ENCODE measurements around the gene NRIP1.

NRIP1 gene

DNA sequence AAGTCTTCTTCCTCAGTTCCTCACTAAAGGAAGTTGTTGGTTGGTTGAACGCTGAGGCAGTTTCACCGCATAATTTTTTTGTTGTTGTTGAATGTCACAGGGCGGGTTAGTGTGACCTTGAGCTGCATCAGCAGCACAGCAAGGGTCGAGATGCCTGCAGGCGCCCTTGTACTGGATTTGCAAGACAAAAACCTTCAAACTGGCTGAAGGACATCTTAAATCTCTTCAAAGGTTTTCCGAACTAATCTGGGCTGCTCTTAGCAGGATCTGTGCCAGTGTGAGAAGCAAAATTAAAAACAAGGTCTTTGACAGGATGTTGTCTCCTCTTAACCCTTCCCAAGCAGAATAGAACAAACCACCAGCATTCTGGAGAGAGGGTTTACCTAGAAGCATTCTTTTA is 59.4 kb downstream of the NRIP1 start:
- no peak for DNase-seq (ENCODE audit: low read depth)

DNA sequence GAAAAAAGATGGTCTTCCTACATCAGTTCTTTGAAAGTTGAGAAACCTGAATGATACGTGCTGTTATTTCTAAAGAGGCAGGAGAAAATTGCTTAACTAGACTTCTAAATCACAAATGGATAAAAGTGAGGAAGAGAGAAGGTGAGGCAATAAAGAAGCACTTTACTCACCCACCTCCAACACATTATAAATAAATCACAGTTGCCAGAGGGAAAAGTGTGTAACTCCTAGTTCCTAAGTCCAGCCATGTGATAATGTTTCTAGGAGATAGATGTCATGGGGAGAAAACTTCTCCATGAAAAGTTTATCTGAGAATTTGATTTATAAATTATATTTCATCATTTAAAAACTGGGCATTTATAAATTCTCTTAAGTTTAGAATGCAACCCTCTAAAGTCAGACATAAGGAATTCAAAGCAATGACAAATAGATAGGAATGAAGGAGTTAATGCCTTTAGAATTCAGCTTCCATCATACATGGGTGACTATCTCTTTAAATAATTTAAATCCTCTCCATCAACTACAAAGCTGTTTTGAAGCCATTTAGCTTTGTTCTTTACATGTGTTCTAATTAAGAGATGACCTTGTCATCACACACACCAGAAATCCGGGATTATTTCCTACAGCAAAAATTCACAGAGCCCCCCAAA is 60.0 kb downstream of the NRIP1 start:
- DNase-seq (ENCODE audit: low read depth) = no peak

DNA sequence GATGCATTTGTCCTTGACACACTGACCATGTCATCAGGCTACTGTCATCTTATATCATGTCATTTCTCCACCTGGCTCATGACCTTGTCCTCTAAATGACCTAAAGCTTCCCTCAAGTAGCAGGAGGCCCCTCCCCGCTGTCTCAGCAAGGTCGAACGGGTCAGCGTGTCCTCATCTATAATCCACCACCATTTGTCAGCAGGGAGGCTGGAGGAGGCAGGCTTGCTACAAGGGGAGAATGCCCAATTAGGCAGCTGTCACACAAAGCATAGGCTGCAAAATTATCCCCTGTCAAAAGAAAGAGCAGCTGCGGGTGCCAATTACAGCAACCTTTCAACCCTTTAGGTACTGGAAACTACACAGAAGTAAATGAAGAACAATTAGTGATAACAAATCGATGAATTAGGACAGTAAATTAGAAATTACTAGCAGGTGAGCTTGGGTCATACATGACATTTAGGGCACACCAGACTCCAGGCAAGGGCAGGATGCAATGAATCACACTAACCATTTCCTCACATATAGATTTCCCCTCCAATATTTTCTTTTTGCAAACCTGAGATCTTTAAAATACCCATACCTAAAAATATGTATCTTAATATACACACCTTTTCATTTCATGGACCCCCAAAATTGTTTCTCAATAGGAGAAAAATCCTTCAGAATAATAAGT is 61.2 kb downstream of the NRIP1 start:
- no peak for DNase-seq (ENCODE audit: low read depth)

DNA sequence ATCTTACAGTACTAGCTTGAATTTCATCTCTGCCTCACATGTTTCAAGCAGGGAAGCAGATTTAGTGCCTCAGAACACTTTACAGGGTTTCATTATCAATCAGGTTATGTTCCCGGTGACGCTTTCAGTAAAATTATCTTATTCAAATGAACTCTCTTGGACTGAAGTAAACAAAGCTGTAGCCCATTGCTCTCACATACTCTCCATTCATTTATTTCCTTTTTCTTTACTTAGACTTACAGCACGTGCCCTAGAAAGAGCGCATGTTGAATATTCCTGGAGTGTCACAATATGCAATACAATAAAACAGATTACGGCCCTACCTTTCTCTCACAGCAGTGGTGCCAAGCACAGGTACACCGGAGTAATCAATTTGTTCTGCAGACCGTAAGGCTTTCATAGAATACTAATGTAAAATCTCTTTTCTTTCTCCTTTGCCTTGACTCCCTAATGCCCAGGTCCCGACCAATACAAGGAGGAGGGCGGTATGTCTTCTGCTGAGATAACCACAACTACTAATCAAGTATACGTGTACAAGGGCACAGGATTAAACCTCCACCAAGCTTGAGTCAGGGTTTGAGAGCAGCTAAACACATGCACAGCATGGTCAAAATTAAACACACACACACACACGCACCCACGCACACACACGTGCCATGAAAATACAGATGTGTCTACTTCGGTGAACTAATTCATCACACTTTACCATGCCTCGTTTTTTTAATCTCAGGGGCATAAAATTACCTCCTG is 62.8 kb downstream of the NRIP1 start:
- no peak for DNase-seq (ENCODE audit: low read depth)

DNA sequence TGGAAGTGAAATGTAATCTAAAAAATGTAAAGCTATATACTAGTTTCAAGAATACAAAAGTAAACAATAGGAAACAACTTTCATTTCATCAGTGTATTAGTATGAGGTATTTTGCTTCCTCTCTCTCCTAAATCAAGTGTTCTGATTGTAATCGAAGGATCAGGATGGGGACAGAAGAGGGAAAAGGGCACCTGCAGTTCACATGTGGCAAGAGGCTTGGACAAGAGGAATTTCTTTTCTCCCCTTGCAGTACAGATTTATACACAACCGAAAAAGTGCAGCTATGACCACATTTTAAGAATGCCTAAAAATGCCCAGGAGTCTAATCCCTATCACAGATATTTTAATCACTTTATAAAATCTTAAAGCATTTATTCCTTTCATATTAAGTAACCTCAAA is 63.7 kb downstream of the NRIP1 start:
- DNase-seq (ENCODE audit: low read depth) = no peak

DNA sequence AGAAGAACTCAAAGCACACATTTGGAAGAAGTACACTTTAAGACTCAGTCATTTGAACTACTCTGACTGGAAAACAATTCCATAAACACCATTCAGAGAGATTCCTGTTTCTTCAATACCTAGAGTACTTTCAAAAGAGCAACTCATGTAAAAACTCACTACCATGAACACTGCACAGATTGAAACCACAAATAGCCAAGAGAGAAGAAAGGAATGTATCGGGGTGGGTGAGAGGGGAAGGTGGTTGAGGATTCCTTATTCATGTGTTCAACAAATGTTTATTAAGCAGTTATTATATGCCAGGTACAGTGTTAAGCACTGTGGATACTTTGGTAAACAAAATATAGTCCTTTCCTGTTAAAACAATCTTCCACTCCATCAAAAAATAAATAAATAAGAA is 64.7 kb downstream of the NRIP1 start:
- DNase-seq (ENCODE audit: low read depth) = no peak

DNA sequence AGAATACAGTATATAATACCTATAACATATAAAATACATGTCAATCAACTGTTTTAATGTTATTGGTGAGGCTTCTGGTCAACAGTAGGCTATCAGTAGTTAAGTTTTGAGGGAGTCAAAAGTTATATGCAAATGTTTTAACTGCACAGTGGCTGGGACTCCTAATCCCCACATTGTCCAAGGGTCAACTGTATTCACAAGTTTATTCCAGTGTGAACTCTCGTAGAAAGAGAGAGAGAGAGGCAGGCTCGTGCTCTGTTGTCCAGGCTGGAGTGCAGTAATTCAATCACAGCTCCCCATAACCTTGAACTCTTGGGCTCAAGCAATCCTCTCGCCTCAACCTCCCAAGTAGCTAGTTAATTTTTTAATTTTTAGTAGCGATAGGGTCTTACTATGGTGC is 66.0 kb downstream of the NRIP1 start:
- DNase-seq (ENCODE audit: low read depth) = no peak

DNA sequence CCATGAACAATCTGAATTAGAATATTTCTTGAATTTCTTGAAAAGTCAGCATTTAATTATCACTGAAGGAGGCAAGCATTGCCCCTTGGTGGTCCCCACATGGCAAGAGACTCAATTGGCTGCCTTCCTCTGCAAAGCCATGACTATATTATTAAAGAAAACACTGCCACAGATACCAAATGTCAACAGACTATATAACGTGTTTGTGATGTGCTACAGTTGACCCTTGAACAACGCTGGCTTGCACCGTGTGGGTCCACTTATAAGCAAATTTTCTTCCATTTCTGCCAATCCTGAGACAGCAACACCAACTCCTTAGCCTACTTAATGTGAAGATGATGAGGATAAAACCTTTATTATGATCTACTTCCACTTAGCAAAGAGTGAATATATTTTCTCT is 66.5 kb downstream of the NRIP1 start:
- no peak for DNase-seq (ENCODE audit: low read depth)

DNA sequence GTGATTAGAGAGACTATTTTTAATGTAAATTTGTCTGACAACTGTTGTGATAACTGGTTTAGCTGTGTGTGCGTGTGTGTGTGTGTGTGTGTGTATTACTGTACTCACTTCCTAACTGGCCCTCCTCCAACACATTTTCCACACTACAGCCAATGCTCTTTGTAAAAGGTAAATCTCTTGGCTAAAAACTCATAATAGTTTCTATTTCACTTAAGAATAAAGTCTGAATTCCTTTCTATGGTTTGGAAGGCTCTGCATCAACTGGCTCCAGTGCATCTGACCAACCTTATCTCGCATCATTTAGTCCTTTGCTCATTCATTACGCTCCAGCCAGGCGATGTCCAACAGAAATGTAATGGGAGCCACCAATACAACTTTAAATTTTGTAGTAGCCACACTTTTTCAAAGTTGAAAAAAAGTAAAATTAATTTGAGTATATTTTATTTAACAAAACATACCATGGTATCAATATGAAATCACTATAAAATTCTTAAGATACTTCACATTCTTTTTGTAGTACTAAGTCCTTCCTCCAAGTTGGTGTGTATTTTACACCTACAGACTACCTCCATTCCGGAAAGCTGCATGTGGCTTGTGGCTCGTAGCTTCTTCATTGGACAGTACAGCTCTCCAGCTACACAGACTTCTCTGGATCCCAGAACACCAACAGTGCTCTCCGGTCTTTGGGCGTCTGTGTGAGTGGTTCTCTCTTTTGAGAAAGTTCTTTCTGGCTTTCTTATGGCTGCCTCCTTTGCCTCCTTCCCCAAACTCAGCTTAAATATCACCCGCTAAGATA is 68.9 kb downstream of the NRIP1 start:
- DNase-seq (ENCODE audit: low read depth) = no peak

DNA sequence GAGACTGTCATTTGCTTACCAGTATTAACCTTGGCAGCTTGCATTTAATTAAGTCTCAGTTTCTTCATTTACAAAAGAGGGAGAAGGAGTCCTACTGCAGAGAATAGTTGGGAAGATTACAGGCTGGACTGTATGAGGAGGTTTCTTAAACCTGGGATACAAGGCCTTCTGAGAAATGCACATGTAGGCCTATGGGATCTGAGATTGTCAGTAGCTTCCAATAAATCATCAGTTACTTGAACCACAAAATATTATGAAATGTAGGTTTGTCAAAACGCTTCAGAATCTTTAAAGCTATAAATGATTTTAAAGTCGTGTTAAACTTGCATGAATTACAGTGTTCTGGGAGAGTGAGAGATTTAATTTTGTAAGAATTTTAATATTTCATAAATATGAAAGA is 69.6 kb downstream of the NRIP1 start:
- DNase-seq (ENCODE audit: low read depth) = no peak

DNA sequence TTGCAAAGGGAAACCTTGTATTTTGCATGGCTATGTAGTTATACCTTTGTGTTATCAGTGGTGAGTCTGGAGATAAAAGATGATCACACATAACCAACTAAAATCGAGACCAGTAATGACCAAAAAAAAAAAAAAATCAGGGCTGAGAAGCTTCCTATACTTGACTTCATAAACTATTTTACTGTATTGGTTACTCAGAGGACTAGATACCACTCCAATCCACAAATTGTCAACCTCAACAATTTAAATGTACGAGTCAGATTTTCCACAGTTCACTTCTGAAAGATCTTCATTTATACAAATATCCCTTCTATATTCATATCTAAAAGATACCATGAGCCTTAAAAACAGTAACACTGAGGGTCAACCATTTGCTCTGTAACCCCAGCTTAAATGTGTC is 71.7 kb downstream of the NRIP1 start:
- no peak for DNase-seq (ENCODE audit: low read depth)

DNA sequence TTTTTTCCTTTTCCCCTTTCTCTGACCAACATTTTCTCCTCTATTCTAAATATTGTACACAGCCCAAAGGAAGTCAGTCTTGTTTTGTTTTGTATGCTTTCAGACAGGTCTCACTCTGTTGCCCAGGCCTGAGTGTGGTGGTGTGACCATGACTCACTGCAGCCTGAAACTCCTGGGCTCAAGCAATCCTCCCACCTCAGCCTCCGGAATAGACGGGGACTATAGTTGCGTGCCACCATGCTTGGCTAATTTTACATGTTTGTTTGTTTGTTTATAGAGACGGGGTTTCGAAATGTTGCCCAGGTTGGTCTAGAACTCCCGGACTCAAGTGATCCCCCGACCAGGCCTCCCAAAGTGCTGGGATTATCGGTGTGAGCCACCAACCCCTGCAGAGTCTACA is 72.8 kb downstream of the NRIP1 start:
- no peak for DNase-seq (ENCODE audit: low read depth)

DNA sequence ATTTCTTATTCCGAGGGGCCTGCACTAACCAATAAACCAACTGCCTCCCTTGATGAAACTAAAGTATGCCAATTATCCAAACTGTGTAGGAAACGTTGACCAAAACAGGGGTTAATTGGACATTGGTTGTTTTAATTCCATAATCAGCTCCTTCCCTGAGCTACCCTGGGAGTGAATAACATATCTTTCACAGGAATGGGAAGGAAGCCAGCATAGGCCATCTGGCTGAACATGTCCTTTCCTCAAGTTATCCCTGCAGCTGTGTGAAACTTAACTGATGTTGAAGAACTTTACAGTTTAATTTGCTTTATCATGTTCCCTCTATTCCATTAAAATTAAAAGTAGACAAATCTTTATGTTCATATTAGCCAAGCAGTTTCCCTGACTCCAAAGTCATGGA is 75.4 kb downstream of the NRIP1 start:
- no peak for DNase-seq (ENCODE audit: low read depth)

DNA sequence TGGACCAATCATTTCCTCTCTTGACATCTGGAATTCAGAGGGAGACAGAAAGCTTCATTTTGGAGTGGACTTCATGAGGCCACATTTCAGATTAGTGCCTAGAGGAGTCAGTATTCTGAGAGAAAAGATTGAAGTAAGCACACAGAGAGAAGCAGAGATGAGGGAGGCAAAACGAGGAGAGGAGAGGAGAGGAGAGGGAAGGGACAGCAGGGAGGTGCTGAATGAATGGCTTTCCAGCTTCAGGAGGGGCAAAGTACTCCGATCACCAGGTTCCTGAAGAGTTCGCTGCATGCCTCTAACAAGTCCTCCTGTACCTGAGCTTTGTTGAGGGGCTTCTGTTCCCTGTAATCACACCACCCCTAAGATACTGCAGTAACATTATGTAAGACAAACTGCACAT is 76.0 kb downstream of the NRIP1 start:
- no peak for DNase-seq (ENCODE audit: low read depth)

DNA sequence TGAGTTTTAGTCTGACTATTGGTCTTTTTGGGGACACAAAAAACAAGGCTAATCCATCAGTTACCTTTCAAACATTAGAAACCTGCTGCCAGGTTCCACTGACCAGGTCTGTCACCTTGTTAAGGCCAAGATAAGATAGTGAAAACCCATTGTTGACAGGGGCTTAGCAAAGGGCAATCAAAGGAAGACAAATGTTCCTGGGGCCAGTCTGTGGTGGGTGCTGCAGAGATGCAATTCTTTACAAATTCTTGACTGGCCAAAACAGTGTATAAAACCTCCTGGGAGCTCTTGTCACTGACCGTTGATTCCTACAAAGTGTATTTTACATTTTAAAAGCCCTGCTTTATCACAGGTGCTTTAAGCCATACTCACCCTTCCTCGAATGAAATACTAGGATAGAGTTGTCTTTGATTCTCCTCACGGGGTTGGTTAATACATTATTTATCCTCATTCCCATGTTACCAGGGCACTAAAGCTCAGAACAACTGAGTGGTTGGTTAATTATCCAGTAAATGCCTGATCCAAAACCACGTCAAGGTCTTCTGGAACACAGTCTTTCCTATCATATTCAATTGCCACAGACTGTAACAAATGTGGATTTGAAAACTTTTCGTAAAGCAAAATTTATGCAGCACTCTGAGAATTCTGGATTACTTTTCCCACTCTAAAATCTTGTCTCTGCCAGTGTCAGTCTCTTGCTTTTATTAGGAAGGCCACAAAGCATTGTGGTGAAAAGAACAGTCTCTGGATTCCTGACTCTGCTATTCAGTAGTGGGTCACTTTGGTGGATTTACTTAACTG is 77.2 kb downstream of the NRIP1 start:
- no peak for DNase-seq (ENCODE audit: low read depth)

DNA sequence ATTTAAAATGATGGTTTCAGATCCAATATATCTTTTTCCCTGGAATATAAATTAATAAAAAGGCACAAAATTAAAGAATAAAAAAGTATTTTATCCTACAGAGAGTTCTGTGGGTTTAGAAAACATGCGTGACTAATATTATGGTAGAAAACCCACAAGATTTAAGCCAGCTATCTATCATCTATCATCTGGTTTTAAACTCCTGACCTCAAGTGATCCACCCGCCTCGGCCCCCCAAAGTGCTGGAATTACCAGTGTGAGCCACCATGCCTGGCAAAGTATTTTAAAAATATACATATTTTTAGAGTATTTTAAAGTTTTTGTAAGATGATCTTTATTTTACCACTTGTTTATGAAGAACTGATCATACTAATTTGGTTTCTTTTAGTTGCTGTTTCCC is 79.5 kb downstream of the NRIP1 start:
- no peak for DNase-seq (ENCODE audit: low read depth)

DNA sequence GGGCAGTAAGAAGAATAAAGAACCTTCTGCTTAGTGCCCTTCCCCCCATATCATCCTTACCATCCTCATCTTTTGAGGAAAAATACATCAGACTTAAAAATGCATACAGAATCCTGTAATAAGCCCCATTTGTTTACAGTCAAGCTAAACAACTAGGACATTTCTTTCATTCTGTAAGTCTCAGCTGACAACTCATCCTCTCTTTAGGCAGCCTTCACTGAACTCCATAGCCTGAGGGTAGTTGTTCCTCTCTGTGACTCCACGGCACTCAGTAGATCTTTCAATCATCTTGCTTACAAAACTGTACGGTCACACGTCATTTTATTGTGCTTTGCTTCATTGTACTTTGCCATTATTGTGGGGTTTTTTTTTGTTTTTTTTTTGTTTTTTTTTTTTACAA is 82.5 kb downstream of the NRIP1 start:
- DNase-seq (ENCODE audit: low read depth) = no peak

DNA sequence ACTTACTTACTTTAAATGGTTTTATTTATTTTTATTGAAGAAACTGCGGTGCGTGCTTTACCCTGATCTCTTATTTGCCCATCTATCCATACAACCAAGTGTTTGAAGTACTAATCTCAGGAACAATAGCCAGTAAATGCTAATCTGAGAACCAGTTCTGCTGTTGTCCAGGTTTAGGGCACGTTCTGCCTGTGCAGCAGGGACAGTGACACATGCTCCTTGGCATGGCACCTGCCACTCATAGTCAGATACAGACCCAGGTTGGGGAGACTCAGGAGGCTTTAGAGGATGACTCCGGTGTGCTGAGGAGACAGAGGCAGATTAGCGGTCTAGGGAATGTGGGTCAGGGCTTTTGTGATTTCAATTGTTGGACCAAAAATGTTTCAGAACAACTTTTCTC is 83.6 kb downstream of the NRIP1 start:
- no peak for DNase-seq (ENCODE audit: low read depth)

DNA sequence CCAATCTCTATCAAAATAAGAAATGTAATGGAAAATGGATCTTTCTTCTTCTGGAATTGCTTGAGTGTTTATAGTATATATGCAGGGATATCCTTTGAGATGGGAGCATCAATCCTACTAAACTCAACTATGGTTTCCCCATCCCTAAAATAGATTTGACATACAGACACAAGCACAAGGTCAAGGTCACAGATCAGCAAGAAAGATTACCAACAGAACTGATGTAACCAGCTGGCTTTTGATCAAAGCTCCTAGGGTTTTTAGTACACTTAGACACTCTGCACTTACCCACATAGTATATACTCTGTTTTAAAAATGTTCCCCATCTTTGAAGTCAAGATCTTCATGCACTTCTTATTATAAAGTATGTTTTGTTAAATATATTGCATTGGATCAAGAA is 85.5 kb downstream of the NRIP1 start:
- DNase-seq (ENCODE audit: low read depth) = no peak

DNA sequence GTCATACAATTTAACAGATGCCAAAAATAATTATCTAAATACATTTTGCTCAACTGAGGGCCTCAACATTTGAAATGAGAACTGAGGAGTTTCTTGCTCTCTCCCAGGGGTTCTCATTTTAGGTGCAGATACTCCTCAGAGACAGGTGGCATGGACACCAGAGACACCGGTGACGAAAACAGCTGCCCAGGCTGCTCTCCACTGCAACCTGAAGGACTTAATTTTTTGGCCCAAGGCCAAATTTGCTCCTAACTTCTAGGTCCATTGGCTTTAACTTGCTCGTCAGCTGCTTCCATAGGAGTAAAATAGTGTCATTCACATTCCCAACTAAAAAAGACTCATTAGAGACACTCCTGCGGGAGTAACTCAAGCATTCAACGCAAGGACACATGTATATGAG is 87.0 kb downstream of the NRIP1 start:
- no peak for DNase-seq (ENCODE audit: low read depth)

DNA sequence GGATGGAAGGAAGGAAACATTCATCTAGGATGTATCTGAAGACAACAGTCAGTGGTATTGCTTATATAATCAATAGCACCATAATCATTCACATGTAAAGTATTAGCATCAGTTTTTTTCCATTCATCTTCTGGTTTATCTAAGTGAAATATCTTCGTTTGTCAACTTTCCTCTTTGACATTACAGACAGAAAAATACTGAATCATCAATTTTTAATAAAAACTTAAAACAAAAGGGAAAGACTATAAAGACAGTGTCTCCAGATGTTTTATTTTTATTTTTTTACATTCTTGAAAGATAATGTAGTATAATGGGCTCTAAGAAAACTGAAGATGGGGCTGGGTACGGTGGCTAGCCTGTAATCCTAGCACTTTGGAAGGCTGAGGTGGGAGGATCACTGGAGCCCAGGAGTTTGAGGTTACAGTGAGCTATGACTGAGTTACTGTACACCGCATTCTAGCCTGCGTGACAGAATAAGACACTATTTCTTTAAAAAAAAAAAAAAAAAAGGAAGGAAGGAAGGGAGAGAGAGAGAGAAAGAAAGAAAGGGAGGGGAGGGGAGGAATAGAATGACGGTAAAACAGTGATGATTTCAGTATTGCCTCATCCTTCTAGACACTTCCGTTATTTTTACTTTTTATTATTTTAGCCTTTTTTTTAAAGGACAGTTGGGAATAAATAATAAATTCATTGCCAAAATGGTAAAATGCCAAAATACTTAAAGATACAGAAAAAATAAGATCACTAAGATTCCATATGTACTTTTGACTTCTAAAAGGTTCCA is 89.5 kb downstream of the NRIP1 start:
- DNase-seq (ENCODE audit: low read depth) = no peak

Data from stimulated activated CD8-positive, alpha-beta memory T cell treated with anti-CD3 and anti-CD28 coated beads, Interleukin-4, amount 100 ng/mL, for 24 hours (primary cell).